IPS DF 4.7 (cell line): ENCODE results near the gene IFT122.
"Not testable (repeated sequence)": the region's sequence is repeated elsewhere in the genome, so short reads cannot be mapped to it uniquely, and the experiment has no call there.

ENCODE experiments used
- DNase-seq: peaks from one replicate; pipeline ENCODE4 v3.0.0-alpha.2; 2013; ENCODE audit warnings: low spot score; ENCODE audit errors: extremely low read depth

The IFT122 gene

GRCh38 chr3:129469026-129469425 lies 29.0 kb downstream of the IFT122 start:
- no peak for DNase-seq

GRCh38 chr3:129470861-129471260 lies 30.8 kb downstream of the IFT122 start:
- no peak for DNase-seq

- no peak for DNase-seq
Observed at GRCh38 chr3:129473067-129473768, 33.2 kb downstream of the IFT122 start.

DNA sequence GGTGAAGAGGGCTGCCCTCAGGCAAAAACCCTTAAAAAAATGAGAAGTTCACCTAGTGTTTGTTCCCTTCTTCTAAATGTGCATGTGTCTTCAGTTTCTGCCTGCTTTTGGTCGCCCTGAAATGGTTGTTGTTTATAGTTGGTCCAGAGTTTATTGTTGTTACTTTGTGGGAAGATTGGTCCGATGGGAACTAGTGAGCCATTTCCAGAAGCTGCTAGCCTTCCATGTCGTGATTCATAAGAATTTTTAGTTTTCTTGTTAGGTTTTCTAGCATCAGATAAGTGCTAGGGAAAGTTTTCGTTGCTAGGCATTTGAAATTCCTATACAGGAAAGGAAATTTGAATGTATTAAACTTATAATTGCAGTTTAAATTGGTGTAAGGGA lies 33.7 kb downstream of the IFT122 start:
- DNase-seq, result no peak

DNA sequence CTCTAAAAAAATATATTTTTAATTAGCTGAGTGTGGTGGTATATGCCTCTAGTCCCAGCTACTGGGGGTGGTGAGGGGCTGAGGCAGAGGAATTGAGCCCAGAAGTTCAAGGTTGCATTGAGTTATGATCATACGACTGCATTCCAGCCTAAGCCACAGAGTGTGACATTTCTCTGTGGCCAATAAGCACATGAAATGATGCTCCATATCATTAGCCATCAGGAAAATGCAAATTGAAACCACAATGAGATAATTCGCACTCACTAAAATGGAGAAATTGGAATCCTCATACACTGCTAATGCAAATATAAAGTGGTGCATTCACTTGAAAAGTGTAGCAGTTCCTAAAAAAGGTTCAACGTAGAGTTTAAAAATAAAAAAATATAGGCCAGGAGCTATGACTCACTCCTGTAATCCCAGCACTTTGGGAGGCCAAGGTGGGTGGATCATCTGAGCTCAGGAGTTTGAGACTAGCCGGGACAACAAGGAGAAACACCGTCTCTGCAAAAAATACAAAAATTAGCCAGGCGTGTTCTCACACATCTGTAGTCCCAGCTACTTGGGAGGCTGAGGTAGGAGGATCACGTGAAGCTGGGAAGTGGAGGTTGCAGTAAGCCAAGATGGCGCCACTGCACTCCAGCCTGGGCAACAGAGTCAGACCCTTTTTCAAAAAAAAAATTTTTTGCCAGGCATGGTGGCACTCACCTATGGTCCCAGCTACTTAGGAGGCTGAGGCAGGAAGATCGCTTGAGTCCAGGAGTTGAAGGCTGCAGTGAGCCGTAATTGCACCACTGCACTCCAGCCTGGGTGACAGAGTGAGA lies 35.2 kb downstream of the IFT122 start:
- DNase-seq, result no peak

GRCh38 chr3:129475863-129476262 lies 35.8 kb downstream of the IFT122 start:
- no peak for DNase-seq

DNA sequence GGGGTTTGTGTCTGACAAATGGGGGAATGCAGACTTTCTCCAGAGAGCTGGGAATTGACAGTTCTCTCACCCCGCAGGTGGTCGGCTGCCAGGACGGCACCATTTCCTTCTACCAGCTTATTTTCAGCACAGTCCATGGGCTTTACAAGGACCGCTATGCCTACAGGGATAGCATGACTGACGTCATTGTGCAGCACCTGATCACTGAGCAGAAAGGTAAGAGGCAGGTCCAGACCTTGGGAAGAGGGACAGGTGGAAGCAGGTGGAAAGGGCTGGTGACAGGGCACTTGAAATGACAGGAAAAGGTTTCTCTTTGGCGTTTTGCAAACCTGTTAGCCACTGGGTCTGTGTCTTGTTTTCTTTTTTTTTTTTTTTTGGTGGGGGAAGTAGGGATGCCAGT lies 36.6 kb downstream of the IFT122 start:
- DNase-seq, result no peak

DNA sequence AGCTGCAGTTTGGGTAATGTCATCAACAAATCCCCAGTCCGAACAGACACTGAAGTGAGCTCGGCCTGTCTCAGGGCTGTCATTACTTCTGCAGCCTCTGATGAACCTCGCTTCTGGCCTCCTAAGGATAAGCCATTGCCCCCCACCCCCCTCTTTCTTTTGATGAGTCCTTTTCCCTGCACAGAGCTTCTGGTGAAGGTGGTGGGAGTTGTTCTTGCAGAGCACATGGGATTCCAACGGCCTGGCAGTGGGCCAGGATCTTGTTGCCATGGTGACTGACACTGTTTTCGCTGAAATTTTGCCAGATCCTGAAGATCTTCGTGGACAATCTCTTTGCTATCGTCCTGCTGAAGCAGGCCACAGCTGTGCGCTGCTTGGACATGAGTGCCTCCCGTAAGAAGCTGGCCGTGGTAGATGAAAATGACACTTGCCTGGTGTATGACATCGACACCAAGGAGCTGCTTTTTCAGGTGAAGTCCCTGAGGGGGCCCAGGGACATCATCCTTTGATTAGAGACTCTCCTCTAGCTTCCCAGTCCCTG lies 41.3 kb downstream of the IFT122 start:
- not testable (repeated sequence) for DNase-seq

DNA sequence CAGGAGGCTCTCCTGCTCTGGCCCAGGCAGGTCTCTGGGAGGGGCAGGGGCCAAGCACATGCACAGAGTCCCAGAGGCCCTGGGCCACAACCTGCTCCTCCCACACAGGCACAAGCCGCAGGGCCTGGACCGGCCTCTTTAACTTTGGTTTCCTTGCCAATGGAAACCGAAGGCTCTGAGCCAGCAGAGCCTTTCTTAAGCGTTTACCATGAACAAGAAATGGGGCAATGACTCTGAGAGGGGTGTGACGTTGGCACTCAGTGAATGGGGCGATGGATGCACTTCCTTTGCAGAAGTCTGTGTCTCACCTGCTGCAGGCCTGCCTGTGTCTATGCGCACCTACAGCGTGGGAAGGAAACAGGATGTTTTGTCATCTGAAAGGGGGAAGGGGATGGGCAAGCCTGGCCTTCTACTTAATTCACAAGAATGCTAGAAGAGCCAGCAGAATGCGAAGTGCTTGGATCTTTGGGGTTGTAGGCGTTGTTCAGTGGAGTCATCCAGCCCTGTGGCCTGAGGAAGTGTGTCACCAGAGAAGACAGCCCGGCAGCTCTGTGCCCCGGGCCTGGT lies 41.8 kb downstream of the IFT122 start:
- DNase-seq, result no peak

GRCh38 chr3:129482721-129483120 lies 42.7 kb downstream of the IFT122 start:
- no peak for DNase-seq

DNA sequence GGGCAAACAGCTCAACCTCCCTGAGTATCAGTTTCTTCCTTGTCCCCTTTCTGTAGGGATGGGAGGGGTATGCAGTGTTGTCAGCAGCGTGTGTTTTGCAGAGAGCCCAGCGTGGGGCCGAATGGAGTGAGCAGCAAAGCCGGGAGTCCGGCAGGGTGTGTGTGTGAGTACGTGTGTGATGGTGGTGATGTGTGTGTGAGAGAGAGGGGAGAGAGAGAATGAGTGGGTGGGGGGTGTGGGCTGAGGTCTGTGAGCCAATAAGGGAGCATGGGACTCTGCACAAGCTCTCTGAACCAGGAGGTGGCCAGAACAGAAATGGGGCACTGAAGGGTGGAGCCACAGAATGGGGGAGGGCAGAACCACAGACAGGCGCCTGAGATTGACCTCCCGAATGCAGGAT lies 43.8 kb downstream of the IFT122 start:
- DNase-seq, result no peak

GRCh38 chr3:129485146-129485545 lies 45.1 kb downstream of the IFT122 start:
- not testable (repeated sequence) for DNase-seq

DNA sequence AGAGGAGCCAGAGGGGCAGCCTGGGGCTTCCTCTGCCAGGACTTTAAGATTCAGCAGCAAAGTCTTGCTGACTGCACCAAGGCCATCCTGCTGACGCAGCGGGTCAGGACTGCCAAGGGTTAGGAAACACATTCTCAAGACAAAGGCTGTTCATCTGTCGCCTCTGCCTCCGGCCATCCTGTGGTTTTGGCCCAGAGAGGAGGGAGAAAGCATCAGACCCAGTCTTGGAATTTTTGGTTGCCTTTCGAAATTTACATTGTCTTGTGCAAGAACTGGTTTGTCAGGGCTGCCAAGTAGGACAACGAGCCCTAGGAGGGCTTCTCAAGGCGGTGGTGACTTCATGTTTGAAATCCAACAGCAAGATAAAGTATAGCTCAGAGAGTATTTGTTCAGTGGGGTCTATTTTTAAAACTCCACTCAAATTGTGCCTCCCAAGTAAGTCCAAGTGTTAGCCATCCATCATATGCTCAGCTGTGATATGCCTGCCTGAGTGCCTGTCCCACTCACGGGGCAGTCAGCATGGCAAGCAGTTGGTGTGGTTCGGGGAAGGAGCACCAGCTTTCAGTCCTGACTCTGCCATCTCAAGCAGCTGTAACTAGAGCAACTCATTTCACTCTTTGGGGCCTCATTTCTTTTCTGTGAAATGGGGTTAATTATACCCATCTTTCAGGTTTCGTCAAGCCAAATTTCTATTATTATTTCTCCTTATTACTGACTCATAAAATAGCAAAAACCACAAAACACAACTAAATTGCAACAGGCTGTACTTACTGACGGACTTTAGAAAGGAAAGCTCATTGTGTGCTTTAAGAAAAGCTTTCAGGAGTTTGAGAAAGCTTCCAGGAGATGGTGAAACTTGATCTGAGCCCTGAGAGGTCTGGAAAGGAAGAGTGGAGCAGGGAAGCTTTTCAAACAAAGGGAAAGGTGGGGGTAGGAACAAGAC lies 46.0 kb downstream of the IFT122 start:
- no peak for DNase-seq

DNA sequence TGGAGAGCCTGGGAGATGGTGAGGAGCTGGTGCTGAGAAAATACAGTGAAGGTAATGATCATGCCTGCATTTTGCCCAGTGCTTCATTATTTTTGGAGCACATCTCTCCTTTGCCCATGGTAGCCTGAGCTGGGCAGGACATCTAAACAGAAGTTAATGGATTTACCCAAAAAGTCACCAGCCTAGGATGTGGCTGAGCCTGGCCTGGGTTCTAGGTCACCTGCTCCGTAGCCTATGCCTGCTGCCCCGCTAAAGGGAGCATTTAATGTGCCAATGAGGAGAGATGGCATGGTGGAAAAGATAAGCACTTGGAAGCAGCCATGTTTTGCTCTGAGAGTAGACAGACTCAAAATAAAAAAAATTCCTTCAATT lies 46.6 kb downstream of the IFT122 start:
- no peak for DNase-seq

DNA sequence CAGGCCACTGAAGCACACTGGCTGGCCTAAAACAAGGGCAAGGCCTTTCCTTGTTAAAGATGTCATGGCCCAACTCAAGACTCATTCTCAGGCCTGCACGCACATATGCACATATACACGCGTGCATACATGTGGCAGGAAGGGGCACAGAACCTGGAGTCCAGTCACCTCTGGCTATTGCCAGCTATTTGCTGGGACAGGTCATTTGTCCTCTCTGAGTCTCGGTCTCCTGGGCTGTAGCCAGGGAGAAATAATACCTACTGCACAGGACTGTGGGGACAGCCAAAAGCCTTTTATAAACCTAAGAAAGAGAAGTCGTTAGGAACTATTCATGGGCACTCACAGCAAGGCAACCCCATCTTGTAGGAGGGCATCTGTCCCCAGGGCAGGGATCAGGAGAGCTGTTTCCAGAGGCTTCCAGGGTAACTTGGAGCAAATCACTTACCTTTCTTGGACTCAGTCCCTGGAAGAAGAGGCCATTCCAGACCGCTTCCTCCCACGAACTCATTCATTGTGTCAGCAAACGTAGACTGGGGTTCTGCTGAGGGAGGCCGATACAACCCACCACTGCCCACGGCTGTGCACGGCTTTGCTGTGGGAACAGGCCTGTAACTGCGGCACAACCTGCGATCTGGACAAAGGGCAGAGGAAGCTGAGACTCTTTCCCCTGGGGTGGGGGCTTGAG lies 47.3 kb downstream of the IFT122 start:
- no peak for DNase-seq

GRCh38 chr3:129487868-129488335 lies 47.9 kb downstream of the IFT122 start:
- not testable (repeated sequence) for DNase-seq

- not testable (repeated sequence) for DNase-seq
Observed at GRCh38 chr3:129489258-129489657, 49.2 kb downstream of the IFT122 start.

GRCh38 chr3:129490273-129490675 lies 50.2 kb downstream of the IFT122 start:
- DNase-seq, result peak; percentile 76

DNA sequence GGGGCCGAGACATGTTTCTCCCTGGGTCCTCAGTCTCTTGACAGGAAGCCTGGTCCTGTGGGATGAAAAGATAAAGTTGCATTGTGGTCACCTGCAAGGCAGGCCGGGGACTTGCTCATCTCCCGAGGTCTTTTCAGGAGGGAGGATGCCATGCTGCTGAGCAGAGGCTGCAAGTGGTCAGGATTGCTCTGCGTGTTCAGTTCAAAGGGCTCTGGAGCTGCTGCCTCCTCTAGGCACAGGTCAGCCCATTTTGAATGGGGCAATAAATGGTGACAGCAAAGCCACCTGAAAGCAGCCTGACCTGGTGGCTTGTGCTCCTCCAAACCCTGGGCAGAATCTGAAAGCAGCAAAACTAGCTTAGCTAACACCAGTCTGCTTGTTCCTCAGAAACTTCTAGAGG lies 51.1 kb downstream of the IFT122 start:
- not testable (repeated sequence) for DNase-seq

GRCh38 chr3:129491794-129492193 lies 51.8 kb downstream of the IFT122 start:
- DNase-seq, result no peak
